Measurements from ENCODE around the gene POLR2J3.
"Not testable (repeated sequence)": the region's sequence is repeated elsewhere in the genome, so short reads cannot be mapped to it uniquely, and the experiment has no call there.

The POLR2J3 gene

DNA sequence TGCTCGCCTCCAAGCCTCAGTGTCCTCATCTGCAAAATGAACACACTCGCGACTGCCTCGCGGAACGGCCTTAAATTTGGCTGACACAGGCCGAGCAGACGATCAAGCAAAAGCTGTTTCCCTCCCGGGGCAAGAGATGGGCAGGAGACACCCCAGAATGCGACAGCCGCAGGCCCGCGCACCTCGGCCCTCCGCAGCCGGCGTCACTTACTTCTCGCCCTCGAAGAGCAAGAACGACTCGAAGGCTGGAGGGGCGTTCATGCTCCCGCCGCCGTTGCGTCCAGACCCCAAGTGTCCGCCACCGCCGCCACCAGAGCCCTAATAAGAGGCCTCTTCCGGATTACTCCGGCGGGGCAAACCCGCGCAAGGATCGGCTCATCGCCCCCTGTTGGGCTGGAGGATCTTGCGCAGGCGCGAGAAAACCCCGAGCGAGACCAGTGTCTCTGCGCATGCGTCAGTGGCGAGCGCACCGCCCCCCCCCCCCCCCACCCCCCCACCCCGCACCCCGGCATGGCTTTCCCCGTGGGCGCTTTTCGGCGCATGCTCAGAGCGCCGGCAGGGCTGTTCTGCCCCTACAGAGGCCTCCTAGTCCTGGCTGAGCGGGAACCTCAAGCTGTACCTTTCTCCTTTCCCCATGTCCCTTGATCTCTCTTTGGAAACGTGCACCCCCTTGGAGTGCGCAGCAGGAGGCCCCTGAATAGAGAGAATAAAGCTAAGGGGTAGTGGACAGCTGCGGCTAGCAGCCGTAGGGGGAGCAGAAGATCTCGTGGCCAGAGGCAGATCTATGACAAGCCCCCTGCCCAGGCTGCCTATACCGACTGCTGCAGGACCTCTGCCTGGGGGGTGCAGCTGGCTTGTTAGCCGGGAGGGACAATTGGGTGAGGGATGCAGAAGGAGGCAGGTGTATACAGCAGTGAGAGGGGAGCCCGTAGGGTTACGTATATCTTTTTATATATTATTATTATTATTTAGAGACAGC lies at the start of gene POLR2J3:
Gene POLR2J3, minus strand, starts transcription at position 323 of the 979 bp plus-strand sequence. Its CDS starts 62 bp downstream, at position 261.
- H3K9me3 ChIP-seq (ENCODE audit: control insufficient read depth, insufficient read depth, low read length); H3K27me3 ChIP-seq (ENCODE audit: control insufficient read depth, insufficient read depth, low read length); H3K36me3 ChIP-seq (ENCODE audit: control insufficient read depth, insufficient read depth, low read length); H3K4me1 ChIP-seq (ENCODE audit: control insufficient read depth, insufficient read depth, low read length); H3K9ac ChIP-seq (ENCODE audit: low read depth, low read length); H3K27ac ChIP-seq (ENCODE audit: low read depth, low read length): not testable (repeated sequence)
- peak within 1 kb of the TSS; percentile 66 for H3K4me3 ChIP-seq (ENCODE audit: low read depth, low read length)

GRCh38 chr7:102618122-102618521 lies 45.7 kb upstream of the POLR2J3 start:
- not testable (repeated sequence) for H3K4me1 ChIP-seq (ENCODE audit: control insufficient read depth, insufficient read depth, low read length); H3K36me3 ChIP-seq (ENCODE audit: control insufficient read depth, insufficient read depth, low read length); H3K9ac ChIP-seq (ENCODE audit: low read depth, low read length); H3K27ac ChIP-seq (ENCODE audit: low read depth, low read length); H3K27me3 ChIP-seq (ENCODE audit: control insufficient read depth, insufficient read depth, low read length); H3K9me3 ChIP-seq (ENCODE audit: control insufficient read depth, insufficient read depth, low read length); H3K4me3 ChIP-seq (ENCODE audit: low read depth, low read length)

GRCh38 chr7:102616507-102617125 lies 44.2 kb upstream of the POLR2J3 start, which contains the start of gene RASA4:
RASA4 (minus strand) TSS chr7:102616756; CDS start chr7:102616689, 67 bp downstream.
- H3K9me3 ChIP-seq (ENCODE audit: control insufficient read depth, insufficient read depth, low read length); H3K27me3 ChIP-seq (ENCODE audit: control insufficient read depth, insufficient read depth, low read length); H3K27ac ChIP-seq (ENCODE audit: low read depth, low read length); H3K36me3 ChIP-seq (ENCODE audit: control insufficient read depth, insufficient read depth, low read length); H3K9ac ChIP-seq (ENCODE audit: low read depth, low read length); H3K4me1 ChIP-seq (ENCODE audit: control insufficient read depth, insufficient read depth, low read length); H3K4me3 ChIP-seq (ENCODE audit: low read depth, low read length): not testable (repeated sequence)

- H3K9me3 ChIP-seq (ENCODE audit: control insufficient read depth, insufficient read depth, low read length); H3K36me3 ChIP-seq (ENCODE audit: control insufficient read depth, insufficient read depth, low read length); H3K4me1 ChIP-seq (ENCODE audit: control insufficient read depth, insufficient read depth, low read length); H3K27me3 ChIP-seq (ENCODE audit: control insufficient read depth, insufficient read depth, low read length); H3K27ac ChIP-seq (ENCODE audit: low read depth, low read length); H3K4me3 ChIP-seq (ENCODE audit: low read depth, low read length); H3K9ac ChIP-seq (ENCODE audit: low read depth, low read length): not testable (repeated sequence)
Observed at GRCh38 chr7:102615930-102616329, 43.5 kb upstream of the POLR2J3 start.

DNA sequence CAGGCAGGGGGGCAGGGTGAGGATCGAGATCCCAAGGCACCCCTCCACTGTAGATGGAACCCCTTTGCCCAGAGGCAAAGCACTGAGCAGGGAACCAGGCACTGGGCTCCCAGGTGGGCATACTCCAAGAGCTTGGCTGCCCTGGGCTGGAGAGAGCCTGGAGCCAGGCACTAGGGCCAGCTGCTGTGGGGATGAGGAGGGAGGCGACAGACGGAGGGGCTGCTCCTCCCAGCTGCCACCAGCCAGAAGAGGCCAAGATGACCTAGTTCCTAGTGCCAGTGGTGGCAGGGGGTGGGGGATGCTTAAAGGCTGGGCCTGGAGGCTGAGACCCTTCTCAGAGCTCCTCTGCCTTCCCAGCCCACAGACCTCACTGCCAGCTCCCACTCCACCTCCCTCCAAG lies 42.5 kb upstream of the POLR2J3 start:
- H3K9ac ChIP-seq (ENCODE audit: low read depth, low read length); H3K27ac ChIP-seq (ENCODE audit: low read depth, low read length); H3K36me3 ChIP-seq (ENCODE audit: control insufficient read depth, insufficient read depth, low read length); H3K4me1 ChIP-seq (ENCODE audit: control insufficient read depth, insufficient read depth, low read length); H3K9me3 ChIP-seq (ENCODE audit: control insufficient read depth, insufficient read depth, low read length); H3K4me3 ChIP-seq (ENCODE audit: low read depth, low read length); H3K27me3 ChIP-seq (ENCODE audit: control insufficient read depth, insufficient read depth, low read length): not testable (repeated sequence)

DNA sequence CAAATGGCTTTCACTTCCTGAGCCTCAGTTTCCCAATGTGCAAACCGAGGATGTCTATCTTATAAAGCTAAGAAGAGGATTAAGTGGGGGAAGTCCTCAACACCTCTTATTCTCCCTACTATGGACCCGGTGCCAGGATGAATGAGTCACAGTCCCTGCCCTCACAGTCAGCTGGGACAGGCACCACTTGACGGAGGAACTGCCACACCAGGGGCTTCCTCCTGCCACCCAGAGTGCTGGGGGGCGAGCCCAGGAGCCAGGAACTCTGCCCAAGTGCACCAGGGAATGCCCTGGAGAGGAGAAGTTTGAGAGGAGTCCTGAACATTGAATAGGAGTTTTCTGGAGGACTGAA lies 41.9 kb upstream of the POLR2J3 start:
- H3K27me3 ChIP-seq (ENCODE audit: control insufficient read depth, insufficient read depth, low read length); H3K9ac ChIP-seq (ENCODE audit: low read depth, low read length); H3K27ac ChIP-seq (ENCODE audit: low read depth, low read length); H3K4me1 ChIP-seq (ENCODE audit: control insufficient read depth, insufficient read depth, low read length); H3K4me3 ChIP-seq (ENCODE audit: low read depth, low read length); H3K9me3 ChIP-seq (ENCODE audit: control insufficient read depth, insufficient read depth, low read length); H3K36me3 ChIP-seq (ENCODE audit: control insufficient read depth, insufficient read depth, low read length): not testable (repeated sequence)

DNA sequence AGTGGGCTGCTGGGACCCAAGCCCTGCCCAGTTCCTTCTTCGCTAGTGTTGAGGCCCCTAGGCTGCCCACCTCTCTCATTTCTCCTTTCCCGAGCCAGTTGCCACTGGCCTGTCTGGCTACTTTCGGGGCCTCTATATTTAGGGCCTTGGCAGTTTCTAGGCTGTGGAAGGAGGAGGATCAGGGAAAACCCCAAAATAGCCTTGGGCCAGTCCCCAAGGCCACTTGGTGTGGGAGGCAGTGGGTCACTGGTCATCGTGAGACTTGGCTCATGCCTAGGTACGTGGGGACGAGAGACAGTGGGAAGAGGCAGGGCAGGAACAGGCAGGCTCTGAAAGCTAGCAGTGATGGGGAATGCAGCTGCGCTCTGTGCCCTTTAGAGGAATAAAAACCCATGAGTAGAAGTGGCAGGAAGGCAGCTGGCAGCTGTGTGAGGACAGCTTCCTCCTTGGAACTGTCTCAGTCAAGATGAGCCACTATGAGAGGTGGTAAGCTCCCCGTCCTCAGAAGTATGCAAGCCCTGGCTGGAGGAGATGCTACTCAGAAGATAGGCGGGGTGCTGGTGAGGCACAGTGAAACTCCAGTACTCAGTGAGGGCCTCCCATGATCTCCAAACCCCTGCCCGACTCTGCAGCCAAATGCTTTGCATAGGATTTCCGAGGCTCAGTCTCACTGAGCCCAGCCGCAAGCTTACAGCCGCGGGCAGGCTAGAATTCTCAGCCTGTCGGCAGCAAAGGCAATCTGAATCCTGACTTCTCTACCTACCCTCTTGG lies 41.4 kb upstream of the POLR2J3 start:
- not testable (repeated sequence) for H3K27ac ChIP-seq (ENCODE audit: low read depth, low read length); H3K4me3 ChIP-seq (ENCODE audit: low read depth, low read length); H3K9ac ChIP-seq (ENCODE audit: low read depth, low read length); H3K36me3 ChIP-seq (ENCODE audit: control insufficient read depth, insufficient read depth, low read length); H3K27me3 ChIP-seq (ENCODE audit: control insufficient read depth, insufficient read depth, low read length); H3K9me3 ChIP-seq (ENCODE audit: control insufficient read depth, insufficient read depth, low read length); H3K4me1 ChIP-seq (ENCODE audit: control insufficient read depth, insufficient read depth, low read length)

DNA sequence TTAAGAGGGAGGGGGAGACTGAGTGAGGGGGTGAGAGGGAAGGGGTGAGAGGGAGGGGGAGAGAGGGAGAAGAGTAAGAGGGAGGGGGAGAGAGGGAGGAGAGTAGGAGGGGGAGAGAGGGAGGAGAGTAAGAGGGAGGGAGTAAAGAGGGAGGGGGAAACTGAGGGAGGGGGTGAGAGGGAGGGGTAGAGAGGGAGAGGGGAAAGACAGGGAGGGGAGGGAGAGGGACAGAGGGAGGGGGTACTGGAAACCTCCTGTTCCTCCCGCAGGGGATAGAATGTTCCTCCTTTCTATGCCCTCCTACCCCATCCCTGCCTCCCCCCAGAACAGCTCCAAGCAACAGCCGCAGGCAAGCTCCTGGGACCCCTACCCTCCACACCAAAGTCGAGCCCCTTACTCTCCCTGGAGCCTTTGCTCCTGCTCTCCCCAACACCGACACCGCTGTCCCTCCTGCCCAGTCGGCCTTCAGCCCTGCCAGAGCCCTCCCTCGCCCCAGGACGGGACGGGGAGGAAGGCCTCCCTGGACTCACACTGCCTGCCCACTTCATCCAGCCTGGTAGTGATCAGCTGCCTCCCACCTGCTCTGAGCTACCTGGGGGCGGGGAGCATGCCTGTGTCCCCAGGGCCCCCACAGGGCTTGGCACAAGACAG lies 39.4 kb upstream of the POLR2J3 start:
- H3K4me3 ChIP-seq (ENCODE audit: low read depth, low read length); H3K36me3 ChIP-seq (ENCODE audit: control insufficient read depth, insufficient read depth, low read length); H3K9ac ChIP-seq (ENCODE audit: low read depth, low read length): not testable (repeated sequence)

DNA sequence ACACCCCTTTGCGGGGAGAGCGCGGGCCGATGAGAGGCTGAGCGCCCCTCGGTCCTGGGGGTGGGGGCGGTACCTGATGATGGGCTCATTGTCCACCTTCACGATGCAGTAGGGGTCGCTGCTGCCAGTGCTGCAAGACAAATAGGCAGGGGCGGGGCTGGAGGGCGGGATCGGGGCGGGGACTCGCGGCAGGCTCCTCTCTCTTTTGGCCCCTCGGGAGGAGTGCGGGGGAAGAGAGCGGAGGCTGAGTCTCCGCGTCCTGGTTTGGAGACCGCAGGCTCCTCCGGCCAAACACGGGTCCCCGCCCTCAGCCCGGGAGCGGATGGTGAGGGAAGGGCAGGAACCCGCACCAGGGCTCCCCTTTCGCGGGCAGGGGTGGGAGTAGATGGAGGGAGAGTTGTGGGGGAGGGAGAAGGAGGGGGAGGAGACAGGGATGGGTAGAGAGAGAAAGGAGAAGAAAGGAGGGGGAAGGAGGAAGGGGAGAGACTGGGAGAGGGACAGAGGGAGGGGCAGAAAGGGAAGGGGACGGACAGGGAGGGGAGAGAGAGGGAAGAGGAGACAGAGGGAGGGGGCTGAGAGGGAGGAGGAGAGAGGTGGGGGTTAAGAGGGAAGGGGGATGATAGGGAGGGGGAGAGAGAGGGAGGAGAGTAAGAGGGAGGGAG lies 38.8 kb upstream of the POLR2J3 start:
- not testable (repeated sequence) for H3K9ac ChIP-seq (ENCODE audit: low read depth, low read length); H3K27me3 ChIP-seq (ENCODE audit: control insufficient read depth, insufficient read depth, low read length); H3K36me3 ChIP-seq (ENCODE audit: control insufficient read depth, insufficient read depth, low read length); H3K4me3 ChIP-seq (ENCODE audit: low read depth, low read length); H3K27ac ChIP-seq (ENCODE audit: low read depth, low read length); H3K9me3 ChIP-seq (ENCODE audit: control insufficient read depth, insufficient read depth, low read length); H3K4me1 ChIP-seq (ENCODE audit: control insufficient read depth, insufficient read depth, low read length)

More for the DNA sequence above, 39.4 kb upstream of the POLR2J3 start:
- H3K27ac ChIP-seq (ENCODE audit: low read depth, low read length); H3K4me1 ChIP-seq (ENCODE audit: control insufficient read depth, insufficient read depth, low read length); H3K27me3 ChIP-seq (ENCODE audit: control insufficient read depth, insufficient read depth, low read length); H3K9me3 ChIP-seq (ENCODE audit: control insufficient read depth, insufficient read depth, low read length): not testable (repeated sequence)

- not testable (repeated sequence) for H3K36me3 ChIP-seq (ENCODE audit: control insufficient read depth, insufficient read depth, low read length); H3K4me1 ChIP-seq (ENCODE audit: control insufficient read depth, insufficient read depth, low read length); H3K27ac ChIP-seq (ENCODE audit: low read depth, low read length); H3K27me3 ChIP-seq (ENCODE audit: control insufficient read depth, insufficient read depth, low read length); H3K9me3 ChIP-seq (ENCODE audit: control insufficient read depth, insufficient read depth, low read length); H3K9ac ChIP-seq (ENCODE audit: low read depth, low read length); H3K4me3 ChIP-seq (ENCODE audit: low read depth, low read length)
Observed at GRCh38 chr7:102610441-102610840, 38.1 kb upstream of the POLR2J3 start.

Data from HUES48 (cell line).